H1 (cell line): Measurements from ENCODE around the gene HORMAD2. TPM values are rescaled to one million over a fixed set of nuclear protein-coding genes. Genes with fewer than 3 reads are reported as not detected.

Experiments used
- CTCF ChIA-PET: fragments of 300-600 bp; sonication (Branson Sonifier 250); formaldehyde crosslinking; loops from one replicate; lab custom pipeline; 2021; ENCODE audit not compliant: partially characterized antibody; lab: Charles Lee
- POLR2A ChIA-PET: fragments of 300-600 bp; sonication (Branson Sonifier 250); formaldehyde crosslinking; loops from one replicate; lab custom pipeline; 2021; ENCODE audit warnings: inconsistent platforms; ENCODE audit not compliant: partially characterized antibody; lab: Charles Lee
- DNase-seq, 2 experiments: peaks; one replicate each; pipeline versions ENCODE4 v3.0.0 to v3.0.0-alpha.2; 2010 to 2022; ENCODE audit warnings: low spot score in 2 of 2, low read depth in 1 of 2, mixed read lengths in 1 of 2
- FAIRE-seq: peaks from 2 replicates; lab custom pipeline; 2011; peaks lifted over from hg19 to GRCh38; lab: Jason Lieb, UNC
- H2AFZ ChIP-seq: 2 replicates; pipeline ENCODE4 v1.8.1; 2012; ENCODE audit warnings: low read length, inconsistent platforms
- H2AK5ac ChIP-seq: 2 replicates; pipeline ENCODE4 v1.6.1; 2013; ENCODE audit warnings: low read depth, low read length
- H2BK120ac ChIP-seq: replicated peaks from 2 replicates; pipeline ENCODE3; 2013; ENCODE audit warnings: low read depth, low read length, inconsistent platforms
- H2BK12ac ChIP-seq: 2 replicates; pipeline ENCODE4 v1.6.1; 2013; ENCODE audit warnings: low read depth, low read length
- H2BK15ac ChIP-seq: 2 replicates; pipeline ENCODE4 v1.6.1; 2013; ENCODE audit warnings: low read length
- H2BK20ac ChIP-seq: 2 replicates; pipeline ENCODE4 v1.6.1; 2013; ENCODE audit warnings: low read length
- H2BK5ac ChIP-seq: 2 replicates; pipeline ENCODE4 v1.6.1; 2013; ENCODE audit warnings: low read depth, low read length
- H3K14ac ChIP-seq: 2 replicates; pipeline ENCODE4 v1.6.1; 2013; ENCODE audit warnings: inconsistent platforms; ENCODE audit not compliant: insufficient read length
- H3K18ac ChIP-seq: 2 replicates; pipeline ENCODE4 v1.6.1; 2013; ENCODE audit warnings: low read length; ENCODE audit errors: extremely low read depth
- H3K23ac ChIP-seq: 2 replicates; pipeline ENCODE4 v1.6.1; 2013; ENCODE audit warnings: inconsistent platforms; ENCODE audit not compliant: insufficient read length
- H3K23me2 ChIP-seq: 2 replicates; pipeline ENCODE4 v1.6.1; 2013; ENCODE audit warnings: low read depth, low read length
- H3K27ac ChIP-seq: 2 replicates; pipeline ENCODE4 v1.6.1; 2011; ENCODE audit warnings: low read depth, low read length, inconsistent platforms
- H3K27me3 ChIP-seq, 4 experiments: replicated peaks in 1 of 4; 1 replicate in 1 of 4; 2 replicates in 3 of 4; pipeline versions ENCODE4 v1.6.1 to v1.8.1; 2011 to 2013; ENCODE audit warnings: low read length in 3 of 4, mild to moderate bottlenecking in 3 of 4, inconsistent platforms in 2 of 4, mixed read lengths in 2 of 4, moderate library complexity in 1 of 4; ENCODE audit not compliant: control insufficient read depth in 3 of 4, insufficient read depth in 3 of 4; ENCODE audit errors: extremely low read depth in 1 of 4
- H3K36me3 ChIP-seq, 4 experiments: 2 replicates each; pipeline versions ENCODE4 v1.6.1 to v1.8.1; 2011 to 2013; ENCODE audit warnings: mild to moderate bottlenecking in 4 of 4, low read length in 3 of 4, moderate library complexity in 2 of 4, control low read depth in 1 of 4, inconsistent platforms in 1 of 4; ENCODE audit not compliant: insufficient read depth in 4 of 4, control insufficient read depth in 2 of 4
- H3K4ac ChIP-seq: replicated peaks from 2 replicates; pipeline ENCODE3; 2013; ENCODE audit warnings: low read length, low read depth, mixed read lengths, inconsistent platforms; ENCODE audit not compliant: insufficient read length
- H3K4me1 ChIP-seq, 4 experiments: replicated peaks in 1 of 4; 1 replicate in 1 of 4; 2 replicates in 3 of 4; pipeline versions ENCODE4 v1.6.1 to v1.8.1; 2011 to 2013; ENCODE audit warnings: low read length in 3 of 4, inconsistent platforms in 2 of 4, mixed read lengths in 1 of 4; ENCODE audit not compliant: insufficient read depth in 4 of 4, control insufficient read depth in 3 of 4
- H3K4me2 ChIP-seq, 2 experiments: 2 replicates each; pipeline versions ENCODE4 v1.6.1 to v1.8.1; 2011 to 2013; ENCODE audit warnings: low read depth in 2 of 2, low read length in 2 of 2, control low read depth in 1 of 2, inconsistent platforms in 1 of 2, mild to moderate bottlenecking in 1 of 2; ENCODE audit not compliant: insufficient read depth in 1 of 2
- H3K4me3 ChIP-seq, 4 experiments: fragments of 200-600, 300-600 bp in 1 of 4; sonication (generic), shearing (Covaris generic), sonication (Bioruptor Twin) in 1 of 4; 2 replicates each; pipeline versions ENCODE4 v1.5.1 to v1.8.1; 2011 to 2016; ENCODE audit warnings: low read length in 4 of 4, low read depth in 3 of 4, control low read depth in 2 of 4, inconsistent platforms in 2 of 4, mild to moderate bottlenecking in 2 of 4, mixed read lengths in 1 of 4, moderate library complexity in 1 of 4; ENCODE audit not compliant: insufficient read depth in 2 of 4; ENCODE audit errors: extremely low read depth in 1 of 4
- H3K56ac ChIP-seq: replicated peaks from 2 replicates; pipeline ENCODE3; 2013; ENCODE audit warnings: low read depth, mild to moderate bottlenecking, mixed read lengths, low read length, inconsistent platforms; ENCODE audit not compliant: insufficient read length
- H3K79me1 ChIP-seq: 2 replicates; pipeline ENCODE4 v1.6.1; 2013; ENCODE audit warnings: low read depth, low read length, control low read depth
- H3K79me2 ChIP-seq, 2 experiments: 2 replicates each; pipeline versions ENCODE4 v1.6.1 to v1.8.1; 2012 to 2013; ENCODE audit warnings: low read length in 2 of 2, mild to moderate bottlenecking in 2 of 2, inconsistent platforms in 1 of 2; ENCODE audit not compliant: insufficient read depth in 2 of 2, control insufficient read depth in 1 of 2
- H3K9ac ChIP-seq, 4 experiments: replicated peaks in 1 of 4; 1 replicate in 1 of 4; 2 replicates in 3 of 4; pipeline versions ENCODE4 v1.6.1 to v1.8.1; 2011 to 2013; ENCODE audit warnings: low read depth in 3 of 4, low read length in 3 of 4, control low read depth in 2 of 4, mild to moderate bottlenecking in 2 of 4, moderate library complexity in 2 of 4, inconsistent platforms in 1 of 4; ENCODE audit errors: extremely low read depth in 1 of 4
- H3K9me3 ChIP-seq, 2 experiments: 2 replicates each; pipeline versions ENCODE4 v1.6.1 to v1.8.1; 2012 to 2013; ENCODE audit warnings: mild to moderate bottlenecking in 2 of 2, moderate library complexity in 2 of 2, control low read depth in 1 of 2, inconsistent platforms in 1 of 2, low read depth in 1 of 2, low read length in 1 of 2, mixed read lengths in 1 of 2; ENCODE audit not compliant: insufficient read depth in 2 of 2
- H4K20me1 ChIP-seq, 2 experiments: replicated peaks in 1 of 2; 2 replicates each; pipeline versions ENCODE3 to v1.8.1; 2011 to 2013; ENCODE audit warnings: inconsistent platforms in 2 of 2, low read length in 2 of 2, mild to moderate bottlenecking in 1 of 2; ENCODE audit not compliant: insufficient read depth in 2 of 2, control insufficient read depth in 1 of 2
- H4K5ac ChIP-seq: 2 replicates; pipeline ENCODE4 v1.6.1; 2013; ENCODE audit warnings: low read length, low read depth, mixed read lengths, inconsistent platforms; ENCODE audit not compliant: insufficient read length
- H4K8ac ChIP-seq: 2 replicates; pipeline ENCODE4 v1.8.0; 2013; ENCODE audit warnings: mild to moderate bottlenecking, moderate library complexity, low read length, inconsistent platforms; ENCODE audit not compliant: insufficient read depth; ENCODE audit errors: extremely low read depth
- H4K91ac ChIP-seq: replicated peaks from 2 replicates; pipeline ENCODE3; 2013; ENCODE audit warnings: low read length, mixed read lengths, inconsistent platforms; ENCODE audit not compliant: insufficient read length
- CBX8 ChIP-seq: fragments of 300-800, 300-1000 bp; sonication (generic); IDR thresholded peaks from 2 replicates; pipeline ENCODE4 v1.7.1; 2016; ENCODE audit warnings: low read depth, low read length, borderline replicate concordance
- CHD1 ChIP-seq: IDR thresholded peaks from 2 replicates; pipeline ENCODE4 v1.6.1; 2012; ENCODE audit warnings: low read depth, low read length, improper control_type of control experiment
- GTF2F1 ChIP-seq: IDR thresholded peaks from 2 replicates; pipeline ENCODE4 v1.6.1; 2012; ENCODE audit warnings: low read depth, low read length, improper control_type of control experiment, borderline replicate concordance
- HDAC2 ChIP-seq, 2 experiments: fragments of 300-600 bp in 1 of 2; sonication (generic) in 1 of 2; IDR thresholded peaks; 2 replicates each; pipeline ENCODE4 v1.6.1; 2011 to 2012; ENCODE audit warnings: low read depth in 2 of 2, low read length in 2 of 2, mild to moderate bottlenecking in 2 of 2, moderate library complexity in 2 of 2, borderline replicate concordance in 1 of 2, inconsistent platforms in 1 of 2
- JUN ChIP-seq: IDR thresholded peaks from 2 replicates; pipeline ENCODE4 v1.6.1; 2011; ENCODE audit warnings: low read depth, mild to moderate bottlenecking, improper control_type of control experiment, low read length
- KDM1A ChIP-seq: fragments of 200-600, 300-600 bp; sonication (generic); IDR thresholded peaks from 2 replicates; pipeline ENCODE4 v1.7.1; 2016; ENCODE audit warnings: mild to moderate bottlenecking, low read length, borderline replicate concordance
- NRF1 ChIP-seq: IDR thresholded peaks from 2 replicates; pipeline ENCODE4 v1.6.1; 2011; ENCODE audit warnings: mild to moderate bottlenecking, low read depth, low read length, improper control_type of control experiment
- POLR2A ChIP-seq, 2 experiments: IDR thresholded peaks; 1 replicate in 1 of 2; 2 replicates in 1 of 2; pipeline ENCODE4 v1.6.1; 2011; ENCODE audit warnings: low read depth in 2 of 2, low read length in 2 of 2, mild to moderate bottlenecking in 2 of 2; ENCODE audit errors: control extremely low read depth in 1 of 2
- POLR2AphosphoS5 ChIP-seq: IDR thresholded peaks from 2 replicates; pipeline ENCODE4 v1.6.1; 2011; ENCODE audit warnings: low read depth, low read length
- RAD21 ChIP-seq, 2 experiments: IDR thresholded peaks in 1 of 2; conservative IDR thresholded peaks in 1 of 2; 2 replicates each; pipeline ENCODE4 v1.6.1; 2011; ENCODE audit warnings: low read depth in 2 of 2, low read length in 2 of 2, improper control_type of control experiment in 1 of 2, inconsistent platforms in 1 of 2, mild to moderate bottlenecking in 1 of 2, moderate library complexity in 1 of 2
- RBBP5 ChIP-seq: IDR thresholded peaks from 2 replicates; pipeline ENCODE4 v1.7.1; 2012; ENCODE audit warnings: low read depth, mild to moderate bottlenecking, inconsistent platforms, low read length, moderate library complexity, borderline replicate concordance
- SP4 ChIP-seq: IDR thresholded peaks from 2 replicates; pipeline ENCODE4 v1.6.1; 2012; ENCODE audit warnings: low read length, inconsistent platforms
- TBP ChIP-seq: IDR thresholded peaks from 2 replicates; pipeline ENCODE4 v1.6.1; 2011; ENCODE audit warnings: low read depth, low read length, improper control_type of control experiment
- WGBS, 2 experiments: shearing (Covaris generic) in 1 of 2; methylation state at CpG; one replicate each; pipeline versions ENCODE4 v1.1.6 to v1.1.7; 2013 to 2015; ENCODE audit warnings: low lambda C conversion rate in 2 of 2, mixed read lengths in 2 of 2, inconsistent platforms in 1 of 2, low coverage in 1 of 2, missing lambda C conversion rate in 1 of 2; ENCODE audit not compliant: insufficient replicate concordance in 2 of 2, insufficient coverage in 1 of 2, insufficient read length in 1 of 2; ENCODE audit errors: extremely low coverage in 1 of 2, missing lambda C conversion rate in 1 of 2; 5-methylcytosine and 5-hydroxymethylcytosine counted together
- polyA plus RNA-seq, 7 experiments: library from polyadenylated mRNA; depleted of rRNA in 3 of 7; stranded (reverse) in 5 of 7; unstranded in 2 of 7; fragments of >200 nt in 5 of 7; fragments of 200-250 nt in 2 of 7; gene quantifications; 1 replicate in 5 of 7; 2 replicates in 1 of 7; 4 replicates in 1 of 7; pipeline versions ENCODE4 v1.2.1 to v1.2.3, GENCODE V29; 2011 to 2013; ENCODE audit warnings: missing spikeins in 2 of 7, mixed read lengths in 2 of 7
- total RNA-seq: library from RNA; stranded (reverse); fragmentation: NEBNext Ultra II Directional; extraction: Animal tissue kit (Norgen Biotek cat#: 25700); gene quantifications from 2 replicates; pipeline ENCODE4 v1.2.1, GENCODE V29; 2021

HORMAD2 gene
- total and polyA plus RNA-seq, 2 of the 8 experiments (the other 6 are each of a cell fraction or from before 2014, with no cell fraction given), result 0.03 TPM; not detected in 1

GRCh38 chr22:30212996-30213441 lies 132.8 kb downstream of the HORMAD2 start:
- no peak overlapping the region for H4K91ac ChIP-seq
- H3K36me3 ChIP-seq, result no peaks in the 10 kb centered on the region
- ChIA-PET POLR2A (interaction anchor here (2.3 kb wide), 1 partner anchor 17 kb away, joined by 7 read pairs; no protein-coding TSS in a partner anchor), CTCF (interaction anchor here (1.3 kb wide), 1 partner anchor 105 kb away, joined by 4 read pairs; no protein-coding TSS in a partner anchor)
- peak overlapping the region; percentile 48; the same call in 1 of the 2 replicates for H2BK5ac ChIP-seq
- H3K4ac ChIP-seq, result no peak overlapping the region
- no peak overlapping the region for H3K4me3 ChIP-seq
- no peak overlapping the region for H3K23ac ChIP-seq
- H2BK12ac ChIP-seq, result peak overlapping the region; percentile 87
- peak overlapping the region; percentile 80; the same call in 1 of the 2 replicates for H2BK20ac ChIP-seq
- no peak overlapping the region for H4K5ac ChIP-seq
- no peak overlapping the region for H4K8ac ChIP-seq
- TF ChIP-seq JUN, result no peak
- no peak for TF ChIP-seq POLR2A (IDR thresholded peaks at IDR 0.05; ENCODE audit: control extremely low read depth in 1 of 2, low read depth in 2 of 2, low read length in 2 of 2)
- no peak for TF ChIP-seq SP4
- TF ChIP-seq NRF1, result no peak
- no peak for TF ChIP-seq GTF2F1
- no peak for TF ChIP-seq TBP
- no peak for TF ChIP-seq POLR2AphosphoS5
- TF ChIP-seq RAD21 (IDR thresholded peaks at IDR 0.05 in 1 of 2, conservative IDR thresholded peaks at IDR 0.05 in 1 of 2; ENCODE audit: low read depth in 2 of 2, low read length in 2 of 2), result no peak
- TF ChIP-seq KDM1A, result no peak
- no peak for TF ChIP-seq RBBP5
- TF ChIP-seq CHD1, result no peak
- no peak for TF ChIP-seq CBX8
- TF ChIP-seq HDAC2 (IDR thresholded peaks at IDR 0.05; ENCODE audit: borderline replicate concordance in 1 of 2, low read depth in 2 of 2, low read length in 2 of 2), result no peak
- no peak overlapping the region for H3K56ac ChIP-seq
- DNase-seq (no peak), FAIRE-seq (no peak)
- no peak overlapping the region for H3K14ac ChIP-seq
- no peak overlapping the region for H2BK120ac ChIP-seq
- 0 out of 2 replicates have a peak overlapping the region, but pooled peaks have one; percentile 23 for H2BK15ac ChIP-seq
- no peaks in the 10 kb centered on the region for H4K20me1 ChIP-seq
- WGBS, 2 experiments, result 91% methylated on average over 8 of the region's 8 CpGs; no CpG with 5 or more reads in 1 of the 2 experiments
- H2AK5ac ChIP-seq, result peak overlapping the region; percentile 25; the same call in 1 of the 2 replicates
- no peaks in the 10 kb centered on the region for H3K79me2 ChIP-seq
- no peak overlapping the region for H2AFZ ChIP-seq
- no peak overlapping the region for H3K4me2 ChIP-seq
- no peaks in the 10 kb centered on the region for H3K23me2 ChIP-seq
- H3K27ac ChIP-seq, result no peak overlapping the region
- peak overlapping the region; percentile 60; the same call in 1 of the 2 replicates for H3K18ac ChIP-seq
- peaks cover 0 to 13% (median 9%) of the 10 kb centered on the region in 4 experiments; a peak in 6 of 7 replicates for H3K4me1 ChIP-seq
- H3K27me3 ChIP-seq, result no peaks in the 10 kb centered on the region; a peak in 1 of 7 replicates
- H3K79me1 ChIP-seq, result no peaks in the 10 kb centered on the region
- no peaks in the 10 kb centered on the region for H3K9me3 ChIP-seq
- H3K9ac ChIP-seq, result no peak overlapping the region
